NCI-H2171 (cell line): Measurements from ENCODE around the gene EVI5L.

Experiments used
- DNase-seq: peaks from one replicate; lab custom pipeline; 2025; lab: John Stamatoyannopoulos, UW

Gene EVI5L

GRCh38 chr19:7860714-7861618 lies 30.9 kb downstream of the EVI5L start:
- no peak for DNase-seq

GRCh38 chr19:7861619-7862412 lies 31.8 kb downstream of the EVI5L start:
- no peak for DNase-seq

GRCh38 chr19:7862413-7862951 lies 32.5 kb downstream of the EVI5L start:
- DNase-seq, result no peak

- DNase-seq, result no peak
These were observed 33.3 kb downstream of the EVI5L start for GRCh38 chr19:7863157-7863970.

- DNase-seq, result no peak
These were observed 34.1 kb downstream of the EVI5L start for GRCh38 chr19:7863971-7864689.

- no peak for DNase-seq
These were observed 34.7 kb downstream of the EVI5L start for GRCh38 chr19:7864690-7865074.

- no peak for DNase-seq
These were observed 35.4 kb downstream of the EVI5L start for GRCh38 chr19:7865262-7865911.

- DNase-seq, result no peak
These were observed 36.5 kb downstream of the EVI5L start for GRCh38 chr19:7866399-7867091.

GRCh38 chr19:7867092-7867844 lies 37.2 kb downstream of the EVI5L start:
- DNase-seq, result no peak

GRCh38 chr19:7868326-7868670 lies 38.3 kb downstream of the EVI5L start:
- no peak for DNase-seq

- DNase-seq, result no peak
These were observed 38.8 kb downstream of the EVI5L start for GRCh38 chr19:7868671-7869452.

GRCh38 chr19:7869453-7869909 lies 39.5 kb downstream of the EVI5L start:
- DNase-seq, result no peak

GRCh38 chr19:7869910-7870511 lies 40.0 kb downstream of the EVI5L start:
- DNase-seq, result no peak

GRCh38 chr19:7870571-7871436 lies 40.8 kb downstream of the EVI5L start:
- DNase-seq, result peak; percentile 26

- peak; percentile 54 for DNase-seq
These were observed 41.7 kb downstream of the EVI5L start for GRCh38 chr19:7871437-7872305.
